Astrocyte (in vitro differentiated cells and primary cell): ENCODE measurements around the gene SGCE.

Source experiments
- CTCF ChIP-seq: IDR thresholded peaks from 2 replicates; pipeline ENCODE4 v1.5.1; 2011; ENCODE audit warnings: low read depth, mild to moderate bottlenecking, inconsistent platforms, low read length, moderate library complexity; ENCODE audit not compliant: insufficient read depth
- EZH2 ChIP-seq: IDR thresholded peaks from 2 replicates; pipeline ENCODE4 v1.6.1; 2012; ENCODE audit warnings: mild to moderate bottlenecking, low read length, inconsistent platforms; ENCODE audit not compliant: insufficient read depth

- TF ChIP-seq EZH2 (no peak), CTCF (no peak)
Observed at GRCh38 chr7:94602181-94602580, 53.8 kb downstream of the SGCE start.
